HepG2 (cell line): ENCODE data around the gene AGAP1. TPM values are rescaled to one million over a fixed set of nuclear protein-coding genes. Genes with fewer than 3 reads are reported as not detected.

ENCODE experiments used
- ATAC-seq: fragments of 200-7000 bp; cut with Tn5 transposase; 3 replicates; pipeline ENCODE4 v1.9.1; 2020; ENCODE audit warnings: mild to moderate bottlenecking, moderate library complexity
- BruUV-seq: library from RNA; stranded (reverse); fragments of 400-500 nt; replicated peaks from 2 replicates; lab custom pipeline; 2021; lab: Mats Ljungman, UMichigan
- CTCF ChIA-PET: fragments of 300-600 bp; formaldehyde crosslinking; extraction: SDS; loops from one replicate; lab custom pipeline; 2021; ENCODE audit warnings: low total read pairs, inconsistent platforms, low intra/inter-chr PET ratio; lab: Yijun Ruan, JAX
- POLR2A ChIA-PET: fragments of 350-600 bp; sonication (Branson Sonifier 250); formaldehyde crosslinking; loops from one replicate; lab custom pipeline; 2020; ENCODE audit warnings: antibody characterized with exemption, inconsistent platforms; lab: Yijun Ruan, JAX
- DNase-seq: peaks from one replicate; pipeline ENCODE4 v3.0.0-alpha.2; 2015; ENCODE audit warnings: low spot score
- FAIRE-seq: peaks from 3 replicates; lab custom pipeline; 2011; peaks lifted over from hg19 to GRCh38; lab: Jason Lieb, UNC
- H2AFZ ChIP-seq: one replicate; pipeline ENCODE4 v1.6.1; 2011; ENCODE audit warnings: low read length, inconsistent platforms
- H3K27ac ChIP-seq: fragments of 300-600 bp; 3 replicates; pipeline ENCODE4 v1.8.0; 2011; ENCODE audit warnings: mixed run types, mild to moderate bottlenecking, mixed read lengths, low read length, inconsistent platforms; ENCODE audit not compliant: insufficient read depth; ENCODE audit errors: extremely low read length
- H3K27me3 ChIP-seq, 2 experiments: fragments of 200-600 bp in 1 of 2; 2 replicates in 1 of 2; 3 replicates in 1 of 2; pipeline versions ENCODE4 v1.6.0 to v1.8.0; 2011; ENCODE audit warnings: low read length in 2 of 2, mild to moderate bottlenecking in 2 of 2, moderate library complexity in 2 of 2, inconsistent platforms in 1 of 2; ENCODE audit not compliant: insufficient read depth in 2 of 2, control insufficient read depth in 1 of 2
- H3K36me3 ChIP-seq, 2 experiments: fragments of 200-600 bp in 1 of 2; replicated peaks in 1 of 2; 2 replicates in 1 of 2; 3 replicates in 1 of 2; pipeline versions ENCODE4 v1.5.1 to v1.8.0; 2011; ENCODE audit warnings: low read length in 2 of 2, inconsistent platforms in 1 of 2; ENCODE audit not compliant: insufficient read depth in 2 of 2, control insufficient read depth in 1 of 2
- H3K4me1 ChIP-seq: 2 replicates; pipeline ENCODE4 v1.5.1; 2012; ENCODE audit warnings: low read length, inconsistent platforms; ENCODE audit not compliant: insufficient read depth
- H3K4me2 ChIP-seq: 2 replicates; pipeline ENCODE4 v1.6.0; 2011; ENCODE audit warnings: low read depth, low read length, inconsistent platforms
- H3K4me3 ChIP-seq, 3 experiments: fragments of 200-600 bp in 1 of 3; sonication (generic), shearing (Covaris generic) in 1 of 3; replicated peaks in 1 of 3; 2 replicates each; pipeline ENCODE4 v1.5.1; 2011 to 2016; ENCODE audit warnings: low read length in 3 of 3, inconsistent platforms in 2 of 3, low read depth in 2 of 3, mild to moderate bottlenecking in 2 of 3, control low read depth in 1 of 3, mixed read lengths in 1 of 3; ENCODE audit not compliant: insufficient read depth in 1 of 3
- H3K79me2 ChIP-seq: one replicate; pipeline ENCODE4 v1.6.1; 2011; ENCODE audit warnings: low read length, inconsistent platforms; ENCODE audit not compliant: insufficient read depth
- H3K9ac ChIP-seq: 2 replicates; pipeline ENCODE4 v1.6.0; 2011; ENCODE audit warnings: mild to moderate bottlenecking, low read depth, low read length, inconsistent platforms; ENCODE audit not compliant: insufficient read depth
- H3K9me3 ChIP-seq: 2 replicates; pipeline ENCODE4 v1.5.1; 2012; ENCODE audit warnings: mild to moderate bottlenecking, low read length
- H4K20me1 ChIP-seq: 2 replicates; pipeline ENCODE4 v1.6.0; 2011; ENCODE audit warnings: inconsistent platforms, mild to moderate bottlenecking, low read length, moderate library complexity; ENCODE audit not compliant: insufficient read depth
- MTA1 ChIP-seq: sonication (generic); formaldehyde crosslinking; IDR thresholded peaks from 2 replicates; pipeline ENCODE4 v1.4.0; 2020; ENCODE audit warnings: missing genetic modification reagents, mild to moderate bottlenecking, borderline replicate concordance
- NFIB ChIP-seq: sonication (generic); formaldehyde crosslinking; IDR thresholded peaks from 2 replicates; pipeline ENCODE4 v1.9.0; 2021; ENCODE audit warnings: missing genetic modification reagents, mild to moderate bottlenecking, borderline replicate concordance
- PRMT3 ChIP-seq: sonication (generic); formaldehyde crosslinking; IDR thresholded peaks from 2 replicates; pipeline ENCODE4 v1.8.1; 2022; ENCODE audit warnings: low read depth, mild to moderate bottlenecking, moderate library complexity, missing genetic modification reagents, borderline replicate concordance
- RNF2 ChIP-seq: fragments of 450-650 bp; conservative IDR thresholded peaks from 2 replicates; pipeline ENCODE4 v1.6.1; 2016; ENCODE audit warnings: low read depth
- SRY ChIP-seq: sonication (generic); formaldehyde crosslinking; IDR thresholded peaks from 2 replicates; pipeline ENCODE4 v1.8.0; 2022; ENCODE audit warnings: mild to moderate bottlenecking, missing genetic modification reagents
- ZMAT3 ChIP-seq: sonication (generic); formaldehyde crosslinking; conservative IDR thresholded peaks from 2 replicates; pipeline ENCODE4 v1.7.0; 2021; ENCODE audit warnings: missing genetic modification reagents
- ZNF382 ChIP-seq: sonication (generic); formaldehyde crosslinking; IDR thresholded peaks from 2 replicates; pipeline ENCODE4 v1.5.0; 2020; ENCODE audit warnings: missing genetic modification reagents, mild to moderate bottlenecking, borderline replicate concordance
- WGBS: methylation state at CpG from one replicate; pipeline ENCODE4 v1.1.6; 2017; ENCODE audit warnings: low lambda C conversion rate; 5-methylcytosine and 5-hydroxymethylcytosine counted together
- in situ Hi-C: cut with HindIII; loops from 2 replicates; pipeline ENCODE4 v1.10.0; 2017; ENCODE audit warnings: low pct_unique_long_range_greater_than_20kb; ENCODE audit not compliant: extremely low pct_ligation_motif_present
- intact Hi-C: fragments of 100-400 bp; cut with micrococcal nuclease; formaldehyde crosslinking; loops from one replicate; pipeline ENCODE4 v1.10.0; 2022; ENCODE audit not compliant: unreplicated experiment
- polyA plus RNA-seq, 8 experiments: library from polyadenylated mRNA; depleted of rRNA in 3 of 8; stranded (reverse) in 7 of 8; unstranded in 1 of 8; fragments of >200 nt; fragmentation: Illumina TruSeq in 4 of 8; extraction: Trizol in 4 of 8; gene quantifications; 2 replicates each; pipeline versions ENCODE4 v1.2.1 to v1.2.3, GENCODE V29; 2011 to 2016; ENCODE audit warnings: low read depth in 4 of 8, missing spikeins in 1 of 8, mixed read lengths in 1 of 8; ENCODE audit not compliant: insufficient read depth in 1 of 8
- total RNA-seq, 5 experiments: library from RNA; depleted of rRNA; stranded (reverse); fragments of >200 nt; fragmentation: Illumina TruSeq; extraction: Trizol; gene quantifications; 2 replicates each; pipeline ENCODE4 v1.2.3, GENCODE V29; 2016; ENCODE audit warnings: low read depth in 1 of 5
- TF ChIP-seq, protein P1 (sequence below): sonication (generic); formaldehyde crosslinking; IDR thresholded peaks from 2 replicates; pipeline ENCODE4 v1.8.1; 2023; ENCODE audit warnings: mild to moderate bottlenecking, missing genetic modification reagents

The AGAP1 gene
- total and polyA plus RNA-seq, 2 of the 13 experiments (the other 11 are each of a cell fraction or from before 2014, with no cell fraction given): 21.2 to 32.7 TPM

DNA sequence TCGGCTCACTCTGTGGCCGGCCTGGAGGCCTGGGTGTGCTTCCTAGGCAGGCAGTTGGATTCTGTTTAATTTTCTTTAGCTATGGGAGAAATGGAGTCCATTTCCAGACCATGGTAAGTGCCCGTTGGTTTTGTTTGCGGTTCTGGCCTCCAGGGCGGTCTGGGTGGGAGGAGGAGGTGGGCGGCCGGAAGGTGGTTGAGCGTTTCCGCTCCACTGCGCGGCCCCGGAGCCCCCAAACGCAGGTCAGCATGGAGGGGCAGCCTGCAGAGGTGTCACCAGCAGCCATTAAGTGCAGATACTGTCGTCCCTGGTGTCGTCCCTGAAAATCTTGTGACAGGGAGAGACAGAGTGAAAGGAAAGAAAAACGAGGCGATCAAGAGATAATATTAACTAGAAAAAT is 370.5 kb downstream of the AGAP1 start:
- no peak overlapping the region for H3K9ac ChIP-seq
- ChIA-PET POLR2A (no interaction called here), CTCF (no interaction called here)
- 98% methylated on average over 17 of the region's 17 CpGs for WGBS
- H2AFZ ChIP-seq: no peak overlapping the region
- H3K4me3 ChIP-seq: no peak overlapping the region
- TF ChIP-seq PRMT3: no peak
- no peak for TF ChIP-seq SRY (CRISPR knock-in tag)
- TF ChIP-seq, protein P1, sequence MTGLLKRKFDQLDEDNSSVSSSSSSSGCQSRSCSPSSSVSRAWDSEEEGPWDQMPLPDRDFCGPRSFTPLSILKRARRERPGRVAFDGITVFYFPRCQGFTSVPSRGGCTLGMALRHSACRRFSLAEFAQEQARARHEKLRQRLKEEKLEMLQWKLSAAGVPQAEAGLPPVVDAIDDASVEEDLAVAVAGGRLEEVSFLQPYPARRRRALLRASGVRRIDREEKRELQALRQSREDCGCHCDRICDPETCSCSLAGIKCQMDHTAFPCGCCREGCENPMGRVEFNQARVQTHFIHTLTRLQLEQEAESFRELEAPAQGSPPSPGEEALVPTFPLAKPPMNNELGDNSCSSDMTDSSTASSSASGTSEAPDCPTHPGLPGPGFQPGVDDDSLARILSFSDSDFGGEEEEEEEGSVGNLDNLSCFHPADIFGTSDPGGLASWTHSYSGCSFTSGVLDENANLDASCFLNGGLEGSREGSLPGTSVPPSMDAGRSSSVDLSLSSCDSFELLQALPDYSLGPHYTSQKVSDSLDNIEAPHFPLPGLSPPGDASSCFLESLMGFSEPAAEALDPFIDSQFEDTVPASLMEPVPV: no peak
- no peak for TF ChIP-seq ZNF382 (CRISPR knock-in tag)
- no peak for TF ChIP-seq MTA1
- TF ChIP-seq RNF2: no peak
- TF ChIP-seq NFIB (CRISPR knock-in tag): no peak
- TF ChIP-seq ZMAT3: no peak
- no peak overlapping the region for H3K27ac ChIP-seq
- DNase-seq (no peak), ATAC-seq (no peak), FAIRE-seq (no peak)
- H3K4me2 ChIP-seq: no peak overlapping the region
- H3K4me1 ChIP-seq: no peaks in the 10 kb centered on the region
- H3K9me3 ChIP-seq: no peaks in the 10 kb centered on the region
- intact Hi-C loops (no loop called here), in situ Hi-C loops (no loop called here)
- peaks cover 3 to 8% of the 10 kb centered on the region in 2 experiments; a peak in 1 of 5 replicates for H3K36me3 ChIP-seq
- H4K20me1 ChIP-seq: peaks cover 2% of the 10 kb centered on the region; the same call in 1 of the 2 replicates
- no peaks in the 10 kb centered on the region for H3K79me2 ChIP-seq
- BruUV-seq: no TSS peak
- H3K27me3 ChIP-seq: no peaks in the 10 kb centered on the region
